HCT116 (cell line): Measurements from ENCODE around the gene WDR62. TPM values are rescaled to one million over a fixed set of nuclear protein-coding genes. Genes with fewer than 3 reads are reported as not detected.

Source experiments
- ATAC-seq: fragments of 200-7000 bp; cut with Tn5 transposase; 2 replicates; pipeline ENCODE4 v1.9.1; 2020; ENCODE audit warnings: mild to moderate bottlenecking, moderate library complexity
- BruUV-seq: library from RNA; stranded (reverse); fragments of 400-500 nt; replicated peaks from 2 replicates; lab custom pipeline; 2021; lab: Mats Ljungman, UMichigan
- CTCF ChIA-PET: fragments of 300-600 bp; sonication (Branson Sonifier 250); formaldehyde crosslinking; loops from one replicate; lab custom pipeline; 2021; ENCODE audit warnings: antibody characterized with exemption; lab: Charles Lee
- POLR2A ChIA-PET: fragments of 300-600, 350-600 bp; sonication (Branson Sonifier 250); formaldehyde crosslinking; loops from one replicate; lab custom pipeline; 2021; ENCODE audit warnings: antibody characterized with exemption; lab: Charles Lee
- RAD21 ChIA-PET, 2 experiments: fragments of 300-600 bp; sonication (Branson Sonifier 250); formaldehyde crosslinking; loops; one replicate each; lab custom pipeline; 2023; ENCODE audit warnings: low total read pairs in 2 of 2; ENCODE audit not compliant: uncharacterized antibody in 2 of 2, unreplicated experiment in 2 of 2, low non-redundant PET in 1 of 2; lab: Charles Lee
- DNase-seq: peaks from one replicate; pipeline ENCODE4 v3.0.0-alpha.2; 2010; ENCODE audit warnings: low read depth, low spot score
- H2AFZ ChIP-seq: fragments of 200-600 bp; shearing (Covaris generic), sonication (generic); 2 replicates; pipeline ENCODE4 v1.6.1; 2017; ENCODE audit warnings: low read depth, mixed run types, mixed read lengths, antibody characterized with exemption, low read length; ENCODE audit not compliant: poor library complexity, severe bottlenecking
- H3K27ac ChIP-seq: 2 replicates; pipeline ENCODE4 v1.5.1; 2012; ENCODE audit warnings: low read depth, low read length
- H3K27me3 ChIP-seq: fragments of 200-600 bp; sonication (generic); 2 replicates; pipeline ENCODE4 v1.6.1; 2016; ENCODE audit warnings: mixed run types, low read length, mixed read lengths; ENCODE audit not compliant: insufficient read depth
- H3K36me3 ChIP-seq, 2 experiments: fragments of 200-500 bp in 1 of 2; fragments of 200-600 bp in 1 of 2; sonication (Bioruptor generic) in 1 of 2; sonication (generic) in 1 of 2; 2 replicates each; pipeline versions ENCODE4 v1.5.1 to v1.6.1; 2014 to 2016; ENCODE audit warnings: low read length in 2 of 2, inconsistent platforms in 1 of 2, mixed read lengths in 1 of 2, mixed run types in 1 of 2; ENCODE audit not compliant: insufficient read depth in 2 of 2, control insufficient read depth in 1 of 2
- H3K4me1 ChIP-seq, 2 experiments: fragments of 200-600 bp in 1 of 2; sonication (generic) in 1 of 2; 2 replicates each; pipeline versions ENCODE4 v1.5.1 to v1.6.1; 2012 to 2017; ENCODE audit warnings: low read length in 2 of 2, inconsistent platforms in 1 of 2, mild to moderate bottlenecking in 1 of 2, mixed read lengths in 1 of 2, mixed run types in 1 of 2, moderate library complexity in 1 of 2; ENCODE audit not compliant: insufficient read depth in 2 of 2, control insufficient read depth in 1 of 2
- H3K4me2 ChIP-seq: fragments of 200-600 bp; sonication (generic); 2 replicates; pipeline ENCODE4 v1.6.1; 2017; ENCODE audit warnings: mixed run types, low read length, mixed read lengths
- H3K4me3 ChIP-seq, 2 experiments: fragments of 200-600 bp in 1 of 2; sonication (generic) in 1 of 2; replicated peaks in 1 of 2; 2 replicates each; pipeline ENCODE4 v1.5.1; 2011 to 2016; ENCODE audit warnings: low read length in 2 of 2, control low read depth in 1 of 2, low read depth in 1 of 2, mild to moderate bottlenecking in 1 of 2, mixed read lengths in 1 of 2, mixed run types in 1 of 2
- H3K79me2 ChIP-seq: fragments of 200-600 bp; sonication (generic); 2 replicates; pipeline ENCODE4 v1.6.1; 2017; ENCODE audit warnings: mild to moderate bottlenecking, mixed run types, low read length, moderate library complexity, mixed read lengths; ENCODE audit not compliant: insufficient read depth
- H3K9ac ChIP-seq: fragments of 200-600 bp; sonication (generic); 2 replicates; pipeline ENCODE4 v1.6.1; 2016; ENCODE audit warnings: low read length, mixed read lengths
- H3K9me2 ChIP-seq: fragments of 200-600 bp; sonication (generic), shearing (Covaris generic); 2 replicates; pipeline ENCODE4 v1.6.1; 2017; ENCODE audit warnings: mixed run types, mild to moderate bottlenecking, moderate library complexity; ENCODE audit not compliant: insufficient read depth
- H3K9me3 ChIP-seq, 2 experiments: fragments of 200-500 bp in 1 of 2; fragments of 200-600 bp in 1 of 2; sonication (Bioruptor generic) in 1 of 2; sonication (generic) in 1 of 2; 2 replicates each; pipeline ENCODE4 v1.6.1; 2014 to 2017; ENCODE audit warnings: low read length in 2 of 2, mixed read lengths in 2 of 2, inconsistent platforms in 1 of 2, low read depth in 1 of 2, mild to moderate bottlenecking in 1 of 2, mixed run types in 1 of 2, moderate library complexity in 1 of 2; ENCODE audit not compliant: control insufficient read depth in 1 of 2, insufficient read depth in 1 of 2
- H4K20me1 ChIP-seq: fragments of 200-600 bp; sonication (generic), shearing (Covaris generic); 2 replicates; pipeline ENCODE4 v1.6.1; 2017; ENCODE audit warnings: mixed run types, mild to moderate bottlenecking, moderate library complexity; ENCODE audit not compliant: insufficient read depth
- CBX3 ChIP-seq: IDR thresholded peaks from 2 replicates; pipeline ENCODE4 v1.6.1; 2012; ENCODE audit warnings: low read depth
- ELF1 ChIP-seq: IDR thresholded peaks from 2 replicates; pipeline ENCODE4 v1.6.1; 2012; ENCODE audit warnings: low read depth, borderline replicate concordance
- RAD21 ChIP-seq: IDR thresholded peaks from 2 replicates; pipeline ENCODE4 v1.6.1; 2012; ENCODE audit warnings: low read depth, mild to moderate bottlenecking
- REST ChIP-seq: IDR thresholded peaks from 2 replicates; pipeline ENCODE4 v1.6.1; 2012; ENCODE audit warnings: low read depth
- SIN3A ChIP-seq: IDR thresholded peaks from 2 replicates; pipeline ENCODE4 v1.6.1; 2012; ENCODE audit warnings: low read depth
- SRF ChIP-seq: IDR thresholded peaks from 2 replicates; pipeline ENCODE4 v1.6.1; 2012; ENCODE audit warnings: low read depth
- ZFX ChIP-seq: fragments of 450-650 bp; IDR thresholded peaks from 2 replicates; pipeline ENCODE4 v1.6.1; 2017
- intact Hi-C: fragments of 100-400 bp; cut with micrococcal nuclease; formaldehyde crosslinking; loops from 2 replicates; pipeline ENCODE4 v1.10.0; 2022
- total RNA-seq: library from RNA; stranded (reverse); gene quantifications from one replicate; pipeline ENCODE4 v1.2.1, GENCODE V29; 2021; ENCODE audit not compliant: unreplicated experiment

The WDR62 gene
- total RNA-seq, 1 experiment from 2014 or later: 17.0 TPM

DNA sequence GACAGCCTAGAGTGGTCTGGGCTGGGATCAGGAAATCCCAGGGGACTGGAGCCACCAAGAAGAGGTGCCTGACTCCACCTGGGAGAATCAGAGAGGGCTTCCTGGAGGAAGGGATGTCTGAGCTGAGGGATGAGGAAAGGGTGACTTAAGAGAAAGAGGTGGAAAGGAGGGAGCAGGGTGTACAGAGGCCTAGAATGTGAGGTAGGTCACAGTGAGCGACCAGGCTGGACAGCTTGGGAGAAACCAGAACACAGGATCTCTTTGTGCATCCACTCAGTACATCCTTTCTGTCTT lies 61.6 kb downstream of the WDR62 start:
- no TSS peak for BruUV-seq
- CTCF ChIA-PET: no interaction called here
- H3K4me1 ChIP-seq: peaks cover 7 to 27% of the 10 kb centered on the region in 2 experiments; a peak in 3 of 4 replicates
- no peaks in the 10 kb centered on the region for H3K9me3 ChIP-seq
- H3K27me3 ChIP-seq: no peaks in the 10 kb centered on the region
- POLR2A ChIA-PET: no interaction called here
- DNase-seq: no peak
- H4K20me1 ChIP-seq: no peaks in the 10 kb centered on the region
- peak overlapping the region; percentile 74 to 82 for H3K4me3 ChIP-seq
- H3K36me3 ChIP-seq: peaks cover 14 to 19% of the 10 kb centered on the region in 2 experiments; a peak in 3 of 4 replicates
- intact Hi-C loops: loop anchor here (5.0 to 10.0 kb wide), 2 partner anchors 44 to 111 kb away; partner anchors contain the start of gene SYNE4
- no peak for TF ChIP-seq ELF1
- TF ChIP-seq RAD21: no peak
- no peak for TF ChIP-seq ZFX
- TF ChIP-seq SRF: no peak
- TF ChIP-seq SIN3A: no peak
- TF ChIP-seq REST: no peak
- no peak for TF ChIP-seq CBX3
- ATAC-seq: no peak
- peaks cover 28% of the 10 kb centered on the region for H3K79me2 ChIP-seq
- H3K9me2 ChIP-seq: no peaks in the 10 kb centered on the region
- H3K4me2 ChIP-seq: peak overlapping the region; percentile 95
- H2AFZ ChIP-seq: no peak overlapping the region
- peak overlapping the region; percentile 86 for H3K9ac ChIP-seq
- H3K27ac ChIP-seq: peak overlapping the region; percentile 92
- RAD21 ChIA-PET: no interaction called here
